Keratinocyte (primary cell): ENCODE measurements around the gene EHMT1. TPM values are rescaled to one million over a fixed set of nuclear protein-coding genes. Genes with fewer than 3 reads are reported as not detected.

Experiments
- DNase-seq: peaks from one replicate; pipeline ENCODE4 v3.0.0-alpha.2; 2011; ENCODE audit warnings: low read depth, missing footprints, low spot score
- FAIRE-seq: peaks from 2 replicates; lab custom pipeline; 2011; peaks lifted over from hg19 to GRCh38; lab: Jason Lieb, UNC
- H2AFZ ChIP-seq: 2 replicates; pipeline ENCODE4 v1.6.0; 2012; ENCODE audit warnings: low read length, control low read depth, inconsistent platforms; ENCODE audit not compliant: control insufficient read depth
- H3K27ac ChIP-seq: 2 replicates; pipeline ENCODE4 v1.5.1; 2011; ENCODE audit warnings: low read length; ENCODE audit not compliant: control insufficient read depth, insufficient read depth
- H3K27me3 ChIP-seq: 3 replicates; pipeline ENCODE4 v1.6.0; 2011; ENCODE audit warnings: low read length; ENCODE audit not compliant: control insufficient read depth, insufficient read depth; ENCODE audit errors: extremely low read depth
- H3K36me3 ChIP-seq, 2 experiments: 2 replicates in 1 of 2; 3 replicates in 1 of 2; pipeline ENCODE4 v1.5.1; 2011; ENCODE audit warnings: low read length in 2 of 2, mild to moderate bottlenecking in 1 of 2; ENCODE audit not compliant: control insufficient read depth in 2 of 2, insufficient read depth in 2 of 2; ENCODE audit errors: extremely low read depth in 1 of 2
- H3K4me1 ChIP-seq: 3 replicates; pipeline ENCODE4 v1.5.1; 2011; ENCODE audit warnings: low read length; ENCODE audit not compliant: control insufficient read depth, insufficient read depth; ENCODE audit errors: extremely low read depth
- H3K4me2 ChIP-seq: 3 replicates; pipeline ENCODE4 v1.6.0; 2011; ENCODE audit warnings: low read depth, low read length; ENCODE audit not compliant: control insufficient read depth, insufficient read depth; ENCODE audit errors: extremely low read depth
- H3K4me3 ChIP-seq, 3 experiments: fragments of 200-600 bp in 1 of 3; sonication (generic) in 1 of 3; 2 replicates in 2 of 3; 3 replicates in 1 of 3; pipeline ENCODE4 v1.5.1; 2011 to 2016; ENCODE audit warnings: low read length in 3 of 3, mild to moderate bottlenecking in 3 of 3, control low read depth in 2 of 3, inconsistent platforms in 1 of 3, low read depth in 1 of 3, mixed read lengths in 1 of 3, mixed run types in 1 of 3, moderate library complexity in 1 of 3; ENCODE audit not compliant: control insufficient read depth in 2 of 3, insufficient read depth in 2 of 3; ENCODE audit errors: extremely low read depth in 1 of 3
- H3K79me2 ChIP-seq: 2 replicates; pipeline ENCODE4 v1.6.0; 2012; ENCODE audit warnings: low read length; ENCODE audit not compliant: control insufficient read depth, insufficient read depth
- H3K9ac ChIP-seq: 3 replicates; pipeline ENCODE4 v1.6.0; 2011; ENCODE audit warnings: low read length; ENCODE audit not compliant: control insufficient read depth, insufficient read depth; ENCODE audit errors: extremely low read depth
- H3K9me1 ChIP-seq: 3 replicates; pipeline ENCODE4 v1.6.0; 2011; ENCODE audit warnings: low read length; ENCODE audit not compliant: control insufficient read depth, insufficient read depth; ENCODE audit errors: extremely low read depth
- H3K9me3 ChIP-seq: 2 replicates; pipeline ENCODE4 v1.5.1; 2012; ENCODE audit warnings: low read depth, low read length; ENCODE audit not compliant: control insufficient read depth
- H4K20me1 ChIP-seq: 3 replicates; pipeline ENCODE4 v1.6.0; 2011; ENCODE audit warnings: low read length; ENCODE audit not compliant: control insufficient read depth, insufficient read depth; ENCODE audit errors: extremely low read depth
- CTCF ChIP-seq, 3 experiments: IDR thresholded peaks in 1 of 3; conservative IDR thresholded peaks in 1 of 3; optimal IDR thresholded peaks in 1 of 3; 2 replicates in 2 of 3; 3 replicates in 1 of 3; pipeline versions ENCODE3 to v1.5.1; 2011; ENCODE audit warnings: low read length in 3 of 3, mild to moderate bottlenecking in 3 of 3, moderate library complexity in 2 of 3, control low read depth in 1 of 3, inconsistent platforms in 1 of 3; ENCODE audit not compliant: insufficient read depth in 2 of 3; ENCODE audit errors: extremely low read depth in 1 of 3
- EZH2 ChIP-seq: IDR thresholded peaks from one replicate; pipeline ENCODE4 v1.6.1; 2012; ENCODE audit warnings: inconsistent platforms, mild to moderate bottlenecking, low read length, moderate library complexity
- dilution Hi-C: fragments of 300-500 bp; cut with MboI; formaldehyde crosslinking; loops from one replicate; pipeline ENCODE4 v1.7.0; 2020; ENCODE audit warnings: low sequenced_read_pairs; ENCODE audit not compliant: extremely low pct_ligation_motif_present
- polyA plus RNA-seq, 5 experiments: library from polyadenylated mRNA; depleted of rRNA in 3 of 5; stranded (reverse) in 3 of 5; stranded (forward) in 1 of 5; unstranded in 1 of 5; fragments of >200 nt; gene quantifications; 1 replicate in 1 of 5; 2 replicates in 3 of 5; 3 replicates in 1 of 5; pipeline versions ENCODE4 v1.2.1 to v1.2.3, GENCODE V29; 2011 to 2012; ENCODE audit warnings: missing spikeins in 2 of 5, low read depth in 1 of 5, low replicate concordance in 1 of 5

Gene EHMT1
- polyA plus RNA-seq, 1 donor (not counting 4 experiments of a cell fraction or from before 2014, with no cell fraction given): 25.9 TPM

- no peak for FAIRE-seq
- H3K9ac ChIP-seq: no peak overlapping the region
- no peaks in the 10 kb centered on the region for H3K9me3 ChIP-seq
Measured at GRCh38 chr9:137670391-137671195, 51.8 kb downstream of the EHMT1 start.

GRCh38 chr9:137671196-137671538, 52.4 kb downstream of the EHMT1 start:
- Histone ChIP-seq H3K9me1 (no peaks in the 10 kb centered on the region), H3K4me1 (peaks cover 6% of the 10 kb centered on the region), H3K36me3 (peaks cover 4 to 7% of the 10 kb centered on the region in 2 experiments), H3K4me3 (no peak overlapping the region), H3K27ac (no peak overlapping the region), H3K4me2 (no peak overlapping the region), H4K20me1 (peaks cover 29% of the 10 kb centered on the region), H3K79me2 (peaks cover 78% of the 10 kb centered on the region), H3K9ac (no peak overlapping the region), H3K9me3 (no peaks in the 10 kb centered on the region), H2AFZ (no peak overlapping the region), H3K27me3 (no peaks in the 10 kb centered on the region)
- DNase-seq (no peak), FAIRE-seq (no peak)
- dilution Hi-C loops: no loop called here
- TF ChIP-seq EZH2: no peak

More at GRCh38 chr9:137670391-137671195, 51.8 kb downstream of the EHMT1 start:
- no peak overlapping the region for H3K4me2 ChIP-seq
- dilution Hi-C loops: no loop called here
- no peak overlapping the region for H2AFZ ChIP-seq
- no peak overlapping the region for H3K27ac ChIP-seq
- no peaks in the 10 kb centered on the region for H3K27me3 ChIP-seq
- peaks cover 4 to 7% of the 10 kb centered on the region in 2 experiments for H3K36me3 ChIP-seq
- no peaks in the 10 kb centered on the region for H3K9me1 ChIP-seq
- TF ChIP-seq EZH2: no peak
- TF ChIP-seq CTCF (optimal IDR thresholded peaks at IDR 0.05 in 1 of 3, IDR thresholded peaks at IDR 0.05 in 1 of 3, conservative IDR thresholded peaks at IDR 0.05 in 1 of 3; ENCODE audit: extremely low read depth in 1 of 3, insufficient read depth in 2 of 3, low read length in 3 of 3): no peak
- peaks cover 84% of the 10 kb centered on the region for H3K79me2 ChIP-seq
- no peak overlapping the region for H3K4me3 ChIP-seq
- no peak for DNase-seq
- H3K4me1 ChIP-seq: peaks cover 6% of the 10 kb centered on the region
- peaks cover 29% of the 10 kb centered on the region for H4K20me1 ChIP-seq
